ENCODE results near the gene RPEL1. TPM values are rescaled to one million over a fixed set of nuclear protein-coding genes. Genes with fewer than 3 reads are reported as not detected.
A peak's percentile ranks its signal among the peaks of the same experiment; 100 is the strongest.

RPEL1 gene
- total and polyA plus RNA-seq, 4 donors = not detected

DNA sequence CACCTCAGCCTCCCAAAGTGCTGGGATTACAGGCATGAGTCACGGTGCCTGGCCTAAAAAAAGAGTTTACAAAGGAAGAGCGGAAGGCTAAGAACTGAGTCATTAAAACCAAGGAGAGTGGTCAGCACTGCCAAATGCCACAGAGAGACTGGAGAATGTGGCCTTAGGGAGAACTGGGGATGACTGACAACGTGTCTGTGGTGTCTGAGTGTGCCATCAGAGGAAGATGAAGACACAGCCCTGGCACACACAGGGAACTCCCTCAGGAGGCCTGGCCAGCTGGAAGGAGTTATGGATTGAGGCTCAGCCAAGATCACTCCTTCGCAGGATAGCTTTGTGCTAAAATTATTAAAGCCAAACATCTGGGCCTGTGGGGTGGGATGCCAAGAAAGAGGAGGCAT is 27.4 kb downstream of the RPEL1 start:
- WGBS = 75% methylated on average over 4 of the region's 4 CpGs

GRCh38 chr10:103276251-103276895 is 30.7 kb downstream of the RPEL1 start:
- 15% methylated on average over 21 of the region's 21 CpGs for WGBS

More for the DNA sequence above, 27.4 kb downstream of the RPEL1 start:
- no peaks in the 10 kb centered on the region for H3K9me3 ChIP-seq (ENCODE audit: control insufficient read depth in 4 of 4, low read length in 3 of 4)
- H3K27me3 ChIP-seq (ENCODE audit: control insufficient read depth in 4 of 4, insufficient read depth in 4 of 4, low read length in 3 of 4) = peaks cover 2 to 10% (median 7%) of the 10 kb centered on the region in 4 donors
- TF ChIP-seq ATF3 (IDR thresholded peaks at IDR 0.05) = no peak
- no peaks in the 10 kb centered on the region for H3K36me3 ChIP-seq (ENCODE audit: control insufficient read depth in 4 of 4, insufficient read depth in 3 of 4, low read depth in 1 of 4, low read length in 3 of 4)
- H3K9ac ChIP-seq (ENCODE audit: low read depth in 1 of 2, low read length in 2 of 2) = no peak overlapping the region
- H3K27ac ChIP-seq (ENCODE audit: low read depth in 1 of 2, low read length in 2 of 2) = no peak overlapping the region
- no peak overlapping the region for H3K4me3 ChIP-seq (ENCODE audit: low read depth in 1 of 3, low read length in 3 of 3)
- H3K4me1 ChIP-seq (ENCODE audit: control insufficient read depth in 4 of 4, insufficient read depth in 4 of 4, low read length in 3 of 4) = peaks cover 5 to 11% (median 9%) of the 10 kb centered on the region in 4 donors
- no peak for DNase-seq (ENCODE audit: low spot score)

GRCh38 chr10:103276896-103277712 is 31.4 kb downstream of the RPEL1 start, which contains the start of gene INA:
Gene INA (plus strand): TSS chr10:103277138. CDS start chr10:103277212, 74 bp downstream.
- peaks cover 5 to 12% (median 9%) of the 10 kb centered on the region in 4 donors for H3K4me1 ChIP-seq (ENCODE audit: control insufficient read depth in 4 of 4, insufficient read depth in 4 of 4, low read length in 3 of 4)
- H3K4me3 ChIP-seq (ENCODE audit: low read depth in 1 of 3, low read length in 3 of 3) = peak within 1 kb of the TSS in 2 of 3 donors; percentile 5 to 34
- H3K27ac ChIP-seq (ENCODE audit: low read depth in 1 of 2, low read length in 2 of 2) = no peak within 1 kb of the TSS
- no peaks in the 10 kb centered on the region for H3K36me3 ChIP-seq (ENCODE audit: control insufficient read depth in 4 of 4, insufficient read depth in 3 of 4, low read depth in 1 of 4, low read length in 3 of 4)
- no peak for DNase-seq (ENCODE audit: low spot score)
- H3K9me3 ChIP-seq (ENCODE audit: control insufficient read depth in 4 of 4, low read length in 3 of 4) = no peaks in the 10 kb centered on the region
- H3K9ac ChIP-seq (ENCODE audit: low read depth in 1 of 2, low read length in 2 of 2) = no peak within 1 kb of the TSS
- WGBS = 4% methylated on average over 105 of the region's 105 CpGs
- H3K27me3 ChIP-seq (ENCODE audit: control insufficient read depth in 4 of 4, insufficient read depth in 4 of 4, low read length in 3 of 4) = peaks cover 3 to 13% (median 7%) of the 10 kb centered on the region in 4 donors
- TF ChIP-seq HNF4A (conservative IDR thresholded peaks at IDR 0.05) (no peak), ATF3 (IDR thresholded peaks at IDR 0.05) (no peak), NR2F2 (IDR thresholded peaks at IDR 0.05) (no peak), JUND (IDR thresholded peaks at IDR 0.05) (no peak), TAF1 (conservative IDR thresholded peaks at IDR 0.05) (no peak), GABPA (IDR thresholded peaks at IDR 0.05 in 1 of 2, conservative IDR thresholded peaks at IDR 0.05 in 1 of 2) (no peak), YY1 (IDR thresholded peaks at IDR 0.05) (no peak), FOXA2 (IDR thresholded peaks at IDR 0.05) (no peak), RXRA (IDR thresholded peaks at IDR 0.05) (no peak)
- TF ChIP-seq, protein P1, sequence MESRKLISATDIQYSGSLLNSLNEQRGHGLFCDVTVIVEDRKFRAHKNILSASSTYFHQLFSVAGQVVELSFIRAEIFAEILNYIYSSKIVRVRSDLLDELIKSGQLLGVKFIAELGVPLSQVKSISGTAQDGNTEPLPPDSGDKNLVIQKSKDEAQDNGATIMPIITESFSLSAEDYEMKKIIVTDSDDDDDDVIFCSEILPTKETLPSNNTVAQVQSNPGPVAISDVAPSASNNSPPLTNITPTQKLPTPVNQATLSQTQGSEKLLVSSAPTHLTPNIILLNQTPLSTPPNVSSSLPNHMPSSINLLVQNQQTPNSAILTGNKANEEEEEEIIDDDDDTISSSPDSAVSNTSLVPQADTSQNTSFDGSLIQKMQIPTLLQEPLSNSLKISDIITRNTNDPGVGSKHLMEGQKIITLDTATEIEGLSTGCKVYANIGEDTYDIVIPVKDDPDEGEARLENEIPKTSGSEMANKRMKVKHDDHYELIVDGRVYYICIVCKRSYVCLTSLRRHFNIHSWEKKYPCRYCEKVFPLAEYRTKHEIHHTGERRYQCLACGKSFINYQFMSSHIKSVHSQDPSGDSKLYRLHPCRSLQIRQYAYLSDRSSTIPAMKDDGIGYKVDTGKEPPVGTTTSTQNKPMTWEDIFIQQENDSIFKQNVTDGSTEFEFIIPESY (IDR thresholded peaks at IDR 0.05) = no peak
- TF ChIP-seq, protein P2, sequence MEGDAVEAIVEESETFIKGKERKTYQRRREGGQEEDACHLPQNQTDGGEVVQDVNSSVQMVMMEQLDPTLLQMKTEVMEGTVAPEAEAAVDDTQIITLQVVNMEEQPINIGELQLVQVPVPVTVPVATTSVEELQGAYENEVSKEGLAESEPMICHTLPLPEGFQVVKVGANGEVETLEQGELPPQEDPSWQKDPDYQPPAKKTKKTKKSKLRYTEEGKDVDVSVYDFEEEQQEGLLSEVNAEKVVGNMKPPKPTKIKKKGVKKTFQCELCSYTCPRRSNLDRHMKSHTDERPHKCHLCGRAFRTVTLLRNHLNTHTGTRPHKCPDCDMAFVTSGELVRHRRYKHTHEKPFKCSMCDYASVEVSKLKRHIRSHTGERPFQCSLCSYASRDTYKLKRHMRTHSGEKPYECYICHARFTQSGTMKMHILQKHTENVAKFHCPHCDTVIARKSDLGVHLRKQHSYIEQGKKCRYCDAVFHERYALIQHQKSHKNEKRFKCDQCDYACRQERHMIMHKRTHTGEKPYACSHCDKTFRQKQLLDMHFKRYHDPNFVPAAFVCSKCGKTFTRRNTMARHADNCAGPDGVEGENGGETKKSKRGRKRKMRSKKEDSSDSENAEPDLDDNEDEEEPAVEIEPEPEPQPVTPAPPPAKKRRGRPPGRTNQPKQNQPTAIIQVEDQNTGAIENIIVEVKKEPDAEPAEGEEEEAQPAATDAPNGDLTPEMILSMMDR (IDR thresholded peaks at IDR 0.05; ENCODE audit: low read depth, low read length, missing input control) = no peak
- TF ChIP-seq, protein P3, sequence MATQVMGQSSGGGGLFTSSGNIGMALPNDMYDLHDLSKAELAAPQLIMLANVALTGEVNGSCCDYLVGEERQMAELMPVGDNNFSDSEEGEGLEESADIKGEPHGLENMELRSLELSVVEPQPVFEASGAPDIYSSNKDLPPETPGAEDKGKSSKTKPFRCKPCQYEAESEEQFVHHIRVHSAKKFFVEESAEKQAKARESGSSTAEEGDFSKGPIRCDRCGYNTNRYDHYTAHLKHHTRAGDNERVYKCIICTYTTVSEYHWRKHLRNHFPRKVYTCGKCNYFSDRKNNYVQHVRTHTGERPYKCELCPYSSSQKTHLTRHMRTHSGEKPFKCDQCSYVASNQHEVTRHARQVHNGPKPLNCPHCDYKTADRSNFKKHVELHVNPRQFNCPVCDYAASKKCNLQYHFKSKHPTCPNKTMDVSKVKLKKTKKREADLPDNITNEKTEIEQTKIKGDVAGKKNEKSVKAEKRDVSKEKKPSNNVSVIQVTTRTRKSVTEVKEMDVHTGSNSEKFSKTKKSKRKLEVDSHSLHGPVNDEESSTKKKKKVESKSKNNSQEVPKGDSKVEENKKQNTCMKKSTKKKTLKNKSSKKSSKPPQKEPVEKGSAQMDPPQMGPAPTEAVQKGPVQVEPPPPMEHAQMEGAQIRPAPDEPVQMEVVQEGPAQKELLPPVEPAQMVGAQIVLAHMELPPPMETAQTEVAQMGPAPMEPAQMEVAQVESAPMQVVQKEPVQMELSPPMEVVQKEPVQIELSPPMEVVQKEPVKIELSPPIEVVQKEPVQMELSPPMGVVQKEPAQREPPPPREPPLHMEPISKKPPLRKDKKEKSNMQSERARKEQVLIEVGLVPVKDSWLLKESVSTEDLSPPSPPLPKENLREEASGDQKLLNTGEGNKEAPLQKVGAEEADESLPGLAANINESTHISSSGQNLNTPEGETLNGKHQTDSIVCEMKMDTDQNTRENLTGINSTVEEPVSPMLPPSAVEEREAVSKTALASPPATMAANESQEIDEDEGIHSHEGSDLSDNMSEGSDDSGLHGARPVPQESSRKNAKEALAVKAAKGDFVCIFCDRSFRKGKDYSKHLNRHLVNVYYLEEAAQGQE (IDR thresholded peaks at IDR 0.05) = no peak

More at GRCh38 chr10:103276251-103276895, 30.7 kb downstream of the RPEL1 start:
- H3K27me3 ChIP-seq (ENCODE audit: control insufficient read depth in 4 of 4, insufficient read depth in 4 of 4, low read length in 3 of 4) = peaks cover 3 to 13% (median 7%) of the 10 kb centered on the region in 4 donors
- H3K9me3 ChIP-seq (ENCODE audit: control insufficient read depth in 4 of 4, low read length in 3 of 4) = no peaks in the 10 kb centered on the region
- H3K36me3 ChIP-seq (ENCODE audit: control insufficient read depth in 4 of 4, insufficient read depth in 3 of 4, low read depth in 1 of 4, low read length in 3 of 4) = no peaks in the 10 kb centered on the region
- H3K4me3 ChIP-seq (ENCODE audit: low read depth in 1 of 3, low read length in 3 of 3) = no peak overlapping the region
- TF ChIP-seq, protein P2 (IDR thresholded peaks at IDR 0.05; ENCODE audit: low read depth, low read length, missing input control) = no peak
- H3K9ac ChIP-seq (ENCODE audit: low read depth in 1 of 2, low read length in 2 of 2) = no peak overlapping the region
- H3K27ac ChIP-seq (ENCODE audit: low read depth in 1 of 2, low read length in 2 of 2) = no peak overlapping the region
- DNase-seq (ENCODE audit: low spot score) = no peak
- H3K4me1 ChIP-seq (ENCODE audit: control insufficient read depth in 4 of 4, insufficient read depth in 4 of 4, low read length in 3 of 4) = peaks cover 5 to 12% (median 9%) of the 10 kb centered on the region in 4 donors
